Gastrocnemius medialis (tissue), 4 donors: ENCODE measurements around the gene TTC9. TPM values are rescaled to one million over a fixed set of nuclear protein-coding genes. Genes with fewer than 3 reads are reported as not detected.

Experiments
- ATAC-seq, 2 donors: fragments of 150-250 bp; one replicate each; pipeline ENCODE4 v1.9.1; 2016
- DNase-seq, 2 donors: peaks; one replicate each; pipeline ENCODE4 v3.0.0-alpha.2; 2019
- H3K27ac ChIP-seq, 4 donors: fragments of 200-600 bp; sonication (generic); 1 replicate in 1 of 4; 2 replicates in 3 of 4; pipeline ENCODE4 v1.5.1; 2016 to 2018; ENCODE audit warnings: mild to moderate bottlenecking in 2 of 4, moderate library complexity in 1 of 4
- H3K27me3 ChIP-seq, 3 donors: fragments of 200-600 bp; sonication (generic) in 2 of 3; 1 replicate in 1 of 3; 2 replicates in 2 of 3; pipeline versions ENCODE4 v1.5.1 to v1.6.0; 2016 to 2019; ENCODE audit warnings: mild to moderate bottlenecking in 1 of 3, moderate library complexity in 1 of 3
- H3K36me3 ChIP-seq, 2 donors: fragments of 200-600 bp; sonication (generic) in 1 of 2; one replicate each; pipeline ENCODE4 v1.5.1; 2017 to 2018
- H3K4me1 ChIP-seq, 2 donors: fragments of 200-600 bp; sonication (generic) in 1 of 2; one replicate each; pipeline ENCODE4 v1.5.1; 2016 to 2017; ENCODE audit warnings: mild to moderate bottlenecking in 2 of 2
- H3K4me3 ChIP-seq, 4 donors: fragments of 200-600 bp; sonication (generic) in 3 of 4; 1 replicate in 1 of 4; 2 replicates in 3 of 4; pipeline ENCODE4 v1.5.1; 2016 to 2019; ENCODE audit warnings: mild to moderate bottlenecking in 2 of 4
- H3K9me3 ChIP-seq, 3 donors: fragments of 200-600 bp; sonication (generic) in 2 of 3; 1 replicate in 1 of 3; 2 replicates in 2 of 3; pipeline ENCODE4 v1.5.1; 2016 to 2019
- POLR2A ChIP-seq, 2 donors: fragments of 450-650 bp; IDR thresholded peaks; one replicate each; pipeline ENCODE4 v1.6.1; 2017; ENCODE audit warnings: antibody characterized with exemption in 2 of 2, mild to moderate bottlenecking in 2 of 2, moderate library complexity in 2 of 2
- in situ Hi-C, 4 donors: fragments of 200-750 bp; cut with MboI; loops; one replicate each; pipeline versions ENCODE4 v1.15.0 to v1.8.0; 2017; ENCODE audit warnings: low sequenced_read_pairs in 4 of 4
- intact Hi-C: fragments of 100-400 bp; cut with DNase I; formaldehyde crosslinking; loops from one replicate; pipeline ENCODE4 v1.15.1; 2023; ENCODE audit warnings: low total_unique reads
- total RNA-seq, 4 donors: library from RNA; depleted of rRNA; stranded (reverse); fragments of >200 nt; gene quantifications; one replicate each; pipeline versions ENCODE4 v1.1.0 to v1.2.3, GENCODE V29; 2016
- TF ChIP-seq, protein P1 (sequence below), 5 experiments: fragments of 450-650 bp in 3 of 5; fragments of 200-600 bp in 2 of 5; sonication (generic) in 2 of 5; IDR thresholded peaks in 4 of 5; conservative IDR thresholded peaks in 1 of 5; 1 replicate in 4 of 5; 2 replicates in 1 of 5; pipeline ENCODE4 v1.5.1; 2016 to 2019; ENCODE audit warnings: antibody characterized with exemption in 5 of 5, mild to moderate bottlenecking in 3 of 5, moderate library complexity in 3 of 5

Gene TTC9
- total RNA-seq, 4 donors from 2014 or later, result 4.4 to 10.8 (median 9.1) TPM

DNA sequence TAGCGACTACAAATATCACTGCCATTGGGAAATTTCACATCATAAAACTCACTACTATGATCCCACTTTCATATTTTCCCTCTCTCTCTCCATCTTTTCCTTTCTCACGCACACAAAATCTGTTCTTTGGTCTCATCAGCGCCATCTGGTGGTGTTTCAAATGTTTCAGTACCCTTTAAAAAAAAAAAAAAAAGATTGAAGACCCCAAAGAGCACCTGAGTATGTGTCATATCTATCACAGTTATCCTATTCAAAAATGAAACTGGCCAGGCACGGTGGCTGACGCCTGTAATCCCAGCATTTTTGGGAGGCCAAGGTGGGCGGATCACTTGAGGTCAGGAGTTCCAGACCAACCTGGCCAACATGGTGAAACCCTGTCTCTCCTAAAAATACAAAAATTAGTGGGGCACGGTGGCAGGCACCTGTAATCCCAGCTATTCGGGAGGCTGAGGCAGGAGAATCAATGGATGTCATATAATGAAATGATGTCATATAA is 72.4 kb downstream of the TTC9 start:
- Histone ChIP-seq H3K27me3 (no peaks in the 10 kb centered on the region), H3K36me3 (no peaks in the 10 kb centered on the region), H3K9me3 (no peaks in the 10 kb centered on the region), H3K4me1 (no peaks in the 10 kb centered on the region), H3K4me3 (no peak overlapping the region), H3K27ac (no peak overlapping the region)
- DNase-seq, result no peak
- peak in 1 of 2 donors; percentile 21 for ATAC-seq
- TF ChIP-seq, protein P1, sequence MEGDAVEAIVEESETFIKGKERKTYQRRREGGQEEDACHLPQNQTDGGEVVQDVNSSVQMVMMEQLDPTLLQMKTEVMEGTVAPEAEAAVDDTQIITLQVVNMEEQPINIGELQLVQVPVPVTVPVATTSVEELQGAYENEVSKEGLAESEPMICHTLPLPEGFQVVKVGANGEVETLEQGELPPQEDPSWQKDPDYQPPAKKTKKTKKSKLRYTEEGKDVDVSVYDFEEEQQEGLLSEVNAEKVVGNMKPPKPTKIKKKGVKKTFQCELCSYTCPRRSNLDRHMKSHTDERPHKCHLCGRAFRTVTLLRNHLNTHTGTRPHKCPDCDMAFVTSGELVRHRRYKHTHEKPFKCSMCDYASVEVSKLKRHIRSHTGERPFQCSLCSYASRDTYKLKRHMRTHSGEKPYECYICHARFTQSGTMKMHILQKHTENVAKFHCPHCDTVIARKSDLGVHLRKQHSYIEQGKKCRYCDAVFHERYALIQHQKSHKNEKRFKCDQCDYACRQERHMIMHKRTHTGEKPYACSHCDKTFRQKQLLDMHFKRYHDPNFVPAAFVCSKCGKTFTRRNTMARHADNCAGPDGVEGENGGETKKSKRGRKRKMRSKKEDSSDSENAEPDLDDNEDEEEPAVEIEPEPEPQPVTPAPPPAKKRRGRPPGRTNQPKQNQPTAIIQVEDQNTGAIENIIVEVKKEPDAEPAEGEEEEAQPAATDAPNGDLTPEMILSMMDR (IDR thresholded peaks at IDR 0.05 in 4 of 5, conservative IDR thresholded peaks at IDR 0.05 in 1 of 5), result peak; percentile 46 to 64 (median 58)
- TF ChIP-seq POLR2A (IDR thresholded peaks at IDR 0.05), result no peak
- intact Hi-C loops (loop anchor here (1.0 to 5.0 kb wide), 3 partner anchors 72 to 105 kb away; partner anchors contain the start of gene TTC9), in situ Hi-C loops (loop anchor here in 2 of 4 donors (5.0 to 25.0 kb wide), 3 partner anchors 89 to 902 kb away; no protein-coding TSS in a partner anchor)

DNA sequence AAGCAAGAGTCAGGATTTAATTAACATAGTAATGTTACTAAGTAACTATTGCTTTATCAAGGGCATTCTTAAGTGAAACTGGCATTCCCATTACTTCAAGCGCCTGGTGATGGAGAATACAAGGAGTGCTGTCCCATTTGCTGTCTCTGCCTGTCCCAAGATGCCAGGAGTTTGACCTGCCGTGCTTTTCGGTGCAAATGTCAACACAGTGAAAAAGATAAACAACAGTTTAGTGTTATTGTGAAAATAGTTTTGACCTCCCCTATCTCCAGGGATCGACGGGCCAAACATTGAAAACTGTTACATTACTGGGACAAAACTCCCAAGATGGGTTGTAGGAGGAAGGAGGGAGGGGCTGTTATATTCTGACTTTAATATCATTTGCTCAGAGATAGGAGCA is 74.8 kb downstream of the TTC9 start:
- intact Hi-C loops (no loop called here), in situ Hi-C loops (loop anchor here in 2 of 4 donors (10.0 to 25.0 kb wide), 2 partner anchors 92 to 904 kb away; no protein-coding TSS in a partner anchor)
- Histone ChIP-seq H3K27me3 (no peaks in the 10 kb centered on the region), H3K4me3 (no peak overlapping the region), H3K9me3 (no peaks in the 10 kb centered on the region), H3K4me1 (peaks cover 5 to 7% of the 10 kb centered on the region in 2 donors), H3K36me3 (no peaks in the 10 kb centered on the region), H3K27ac (no peak overlapping the region)
- TF ChIP-seq, protein P1 (IDR thresholded peaks at IDR 0.05 in 4 of 5, conservative IDR thresholded peaks at IDR 0.05 in 1 of 5), result no peak
- no peak for TF ChIP-seq POLR2A (IDR thresholded peaks at IDR 0.05)
- DNase-seq, result no peak
- no peak for ATAC-seq

DNA sequence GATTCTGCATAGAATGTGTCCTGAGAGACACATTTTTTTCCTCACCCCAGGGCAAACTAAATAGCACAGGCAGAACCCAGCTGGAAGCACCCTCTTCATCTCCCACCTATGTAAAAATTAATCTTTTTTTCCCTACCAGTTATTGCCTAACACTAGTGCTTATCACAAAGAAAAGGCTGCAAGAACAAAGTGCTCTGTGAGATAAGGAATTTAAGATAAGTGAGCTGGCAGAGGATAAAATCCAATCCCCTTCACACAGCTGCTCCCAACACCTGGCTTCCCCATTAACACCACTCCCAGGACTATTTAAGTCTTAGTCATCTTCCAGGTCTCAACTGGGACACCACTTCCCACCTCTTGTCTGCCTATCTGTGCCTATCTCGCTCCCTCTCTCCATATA is 75.2 kb downstream of the TTC9 start:
- ATAC-seq, result no peak
- H3K4me1 ChIP-seq, result peaks cover 7 to 10% of the 10 kb centered on the region in 2 donors
- TF ChIP-seq, protein P1 (IDR thresholded peaks at IDR 0.05 in 4 of 5, conservative IDR thresholded peaks at IDR 0.05 in 1 of 5), result no peak
- TF ChIP-seq POLR2A (IDR thresholded peaks at IDR 0.05), result no peak
- DNase-seq, result no peak
- in situ Hi-C loops (loop anchor here in 2 of 4 donors (10.0 to 25.0 kb wide), 2 partner anchors 92 to 905 kb away; no protein-coding TSS in a partner anchor), intact Hi-C loops (no loop called here)
- no peaks in the 10 kb centered on the region for H3K9me3 ChIP-seq
- H3K36me3 ChIP-seq, result no peaks in the 10 kb centered on the region
- H3K27ac ChIP-seq, result no peak overlapping the region
- no peak overlapping the region for H3K4me3 ChIP-seq
- H3K27me3 ChIP-seq, result no peaks in the 10 kb centered on the region

DNA sequence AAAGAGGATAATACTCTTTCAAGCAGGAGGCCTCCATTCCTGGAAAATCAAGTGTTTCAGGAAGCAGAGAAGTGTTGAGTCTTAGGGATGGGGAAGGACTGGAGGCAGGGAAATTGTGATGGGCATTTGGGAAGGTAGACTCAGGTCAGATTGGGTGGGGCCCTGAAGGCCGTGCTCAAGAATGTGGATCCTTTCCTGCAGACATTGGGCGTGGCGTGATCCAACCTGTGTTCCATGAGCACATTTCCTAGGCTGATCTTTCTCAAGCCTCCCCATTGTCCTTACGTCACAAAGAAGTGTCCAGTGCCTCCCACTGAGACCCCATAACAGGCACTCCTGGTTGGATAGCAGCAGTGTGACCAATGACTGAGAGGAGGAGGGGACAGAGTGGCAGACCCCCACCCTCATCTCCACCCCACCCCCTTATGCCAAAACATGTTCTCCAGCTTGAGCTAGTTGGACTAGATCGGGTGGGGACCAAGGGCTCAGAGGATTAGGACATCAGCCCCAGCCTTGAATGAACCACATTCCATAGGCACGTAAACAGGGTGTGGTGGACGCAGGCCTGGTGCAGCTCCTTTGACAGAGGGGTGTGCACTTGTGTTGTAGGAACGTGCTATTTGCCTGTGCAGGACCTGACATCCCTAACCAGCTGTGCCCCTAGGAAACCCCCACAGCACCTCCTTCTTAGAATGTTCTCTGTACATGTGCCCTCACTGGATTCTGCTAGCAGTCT is 76.8 kb downstream of the TTC9 start:
- Histone ChIP-seq H3K27ac (no peak overlapping the region), H3K4me3 (no peak overlapping the region), H3K9me3 (no peaks in the 10 kb centered on the region), H3K4me1 (peaks cover 12 to 14% of the 10 kb centered on the region in 2 donors), H3K27me3 (no peaks in the 10 kb centered on the region), H3K36me3 (no peaks in the 10 kb centered on the region)
- TF ChIP-seq POLR2A (IDR thresholded peaks at IDR 0.05), result no peak
- TF ChIP-seq, protein P1 (IDR thresholded peaks at IDR 0.05 in 4 of 5, conservative IDR thresholded peaks at IDR 0.05 in 1 of 5), result no peak
- intact Hi-C loops (no loop called here), in situ Hi-C loops (loop anchor here in 2 of 4 donors (10.0 to 25.0 kb wide), 2 partner anchors 94 to 906 kb away; no protein-coding TSS in a partner anchor)
- ATAC-seq, result no peak
- no peak for DNase-seq
